Osteoblast (primary cell): Measurements from ENCODE around the gene OR4C6. TPM values are rescaled to one million over a fixed set of nuclear protein-coding genes. Genes with fewer than 3 reads are reported as not detected.

Source experiments
- DNase-seq: peaks from one replicate; pipeline ENCODE4 v3.0.0; 2011; ENCODE audit warnings: low spot score, mixed read lengths; ENCODE audit not compliant: insufficient read length; ENCODE audit errors: missing footprints
- H2AFZ ChIP-seq: 2 replicates; pipeline ENCODE4 v1.6.0; 2011; ENCODE audit warnings: mild to moderate bottlenecking, low read length
- H3K27ac ChIP-seq: 2 replicates; pipeline ENCODE4 v1.5.1; 2011; ENCODE audit warnings: mild to moderate bottlenecking, low read depth, low read length, moderate library complexity
- H3K27me3 ChIP-seq: 2 replicates; pipeline ENCODE4 v1.6.0; 2012; ENCODE audit warnings: mild to moderate bottlenecking, control low read depth, inconsistent platforms, low read length, moderate library complexity; ENCODE audit not compliant: insufficient read depth
- H3K36me3 ChIP-seq: 2 replicates; pipeline ENCODE4 v1.5.1; 2011; ENCODE audit warnings: mild to moderate bottlenecking, low read length, control low read depth, moderate library complexity; ENCODE audit not compliant: insufficient read depth
- H3K4me1 ChIP-seq: 2 replicates; pipeline ENCODE4 v1.5.1; 2011; ENCODE audit warnings: mild to moderate bottlenecking, low read length, control low read depth, moderate library complexity; ENCODE audit not compliant: insufficient read depth
- H3K4me2 ChIP-seq: 2 replicates; pipeline ENCODE4 v1.6.0; 2011; ENCODE audit warnings: mild to moderate bottlenecking, low read length; ENCODE audit not compliant: insufficient read depth
- H3K4me3 ChIP-seq: fragments of 200-600 bp; sonication (generic); 3 replicates; pipeline ENCODE4 v1.5.1; 2012; ENCODE audit warnings: mild to moderate bottlenecking, low read length, inconsistent platforms; ENCODE audit not compliant: insufficient read depth
- H3K79me2 ChIP-seq: 2 replicates; pipeline ENCODE4 v1.6.0; 2012; ENCODE audit warnings: mild to moderate bottlenecking, low read length, control low read depth, inconsistent platforms; ENCODE audit not compliant: insufficient read depth
- H3K9me3 ChIP-seq: 2 replicates; pipeline ENCODE4 v1.5.1; 2011; ENCODE audit warnings: low read depth, low read length, control low read depth
- H4K20me1 ChIP-seq: 2 replicates; pipeline ENCODE4 v1.6.0; 2012; ENCODE audit warnings: mild to moderate bottlenecking, low read length, control low read depth; ENCODE audit not compliant: insufficient read depth
- total RNA-seq: library from RNA; depleted of rRNA; stranded (reverse); fragments of >200 nt; gene quantifications from 2 replicates; pipeline ENCODE4 v1.2.3, GENCODE V29; 2012
- TF ChIP-seq, protein P1 (sequence below): IDR thresholded peaks from 2 replicates; pipeline ENCODE4 v1.5.1; 2011; ENCODE audit warnings: mild to moderate bottlenecking, low read depth, low read length, moderate library complexity; ENCODE audit errors: extremely low read depth

The OR4C6 gene
- total RNA-seq, 1 donor = not detected

DNA sequence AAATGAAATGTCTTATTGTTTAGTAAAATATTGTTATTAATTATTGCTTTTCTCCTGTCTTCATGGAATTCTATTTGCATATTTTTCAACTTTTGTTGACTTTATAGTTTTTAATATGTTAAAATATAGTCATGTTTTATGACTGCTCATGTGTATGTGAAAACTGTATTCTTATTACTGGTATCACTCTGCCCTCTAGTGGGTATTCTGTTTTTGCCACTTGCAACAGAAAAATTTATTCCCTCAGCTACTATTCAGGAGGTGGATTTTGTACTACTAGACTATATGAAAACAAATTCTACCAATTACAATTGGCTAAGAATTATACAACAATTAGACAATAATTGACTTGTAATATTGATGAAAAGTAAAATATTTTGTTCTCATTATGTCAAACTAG, 45.0 kb downstream of the OR4C6 start:
- H3K27me3 ChIP-seq = no peaks in the 10 kb centered on the region

DNA sequence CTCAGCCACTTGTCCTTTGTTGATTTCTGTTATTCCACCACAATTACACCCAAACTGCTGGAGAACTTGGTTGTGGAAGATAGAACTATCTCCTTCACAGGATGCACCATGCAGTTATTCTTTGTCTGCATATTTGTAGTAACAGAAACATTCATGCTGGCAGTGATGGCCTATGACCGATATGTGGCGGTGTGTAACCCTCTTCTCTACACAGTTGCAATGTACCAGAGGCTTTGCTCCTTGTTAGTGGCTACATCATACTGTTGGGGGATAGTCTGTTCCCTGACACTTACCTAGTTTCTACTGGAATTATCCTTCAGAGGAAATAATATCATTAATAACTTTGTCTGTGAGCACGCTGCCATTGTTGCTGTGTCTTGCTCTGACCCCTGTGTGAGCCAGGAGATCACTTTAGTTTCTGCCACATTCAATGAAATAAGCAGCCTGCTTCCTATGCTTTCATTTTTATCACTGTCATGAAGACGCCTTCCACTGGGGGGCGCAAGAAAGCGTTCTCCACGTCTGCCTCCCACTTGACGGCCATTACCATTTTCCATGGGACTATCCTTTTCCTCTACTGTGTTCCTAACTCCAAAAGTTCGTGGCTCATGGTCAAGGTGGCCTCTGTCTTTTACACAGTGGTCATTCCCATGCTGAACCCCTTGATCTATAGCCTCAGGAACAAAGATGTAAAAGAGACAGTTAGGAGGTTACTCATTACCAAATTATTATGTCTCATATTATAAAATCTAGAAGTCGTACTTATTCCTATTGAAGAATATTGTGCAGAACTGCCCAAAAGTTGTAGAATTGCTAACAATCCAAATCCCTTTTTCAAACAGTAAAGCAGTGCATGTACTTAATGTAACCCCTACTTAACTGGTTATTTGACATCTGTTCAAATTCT, 53.2 kb downstream of the OR4C6 start:
- Histone ChIP-seq H3K27me3 (no peaks in the 10 kb centered on the region), H3K27ac (no peak overlapping the region), H2AFZ (no peak overlapping the region), H3K36me3 (no peaks in the 10 kb centered on the region), H3K4me1 (no peaks in the 10 kb centered on the region), H3K4me2 (no peak overlapping the region), H3K4me3 (no peak overlapping the region), H3K9me3 (no peaks in the 10 kb centered on the region), H3K79me2 (no peaks in the 10 kb centered on the region), H4K20me1 (no peaks in the 10 kb centered on the region)
- TF ChIP-seq, protein P1, sequence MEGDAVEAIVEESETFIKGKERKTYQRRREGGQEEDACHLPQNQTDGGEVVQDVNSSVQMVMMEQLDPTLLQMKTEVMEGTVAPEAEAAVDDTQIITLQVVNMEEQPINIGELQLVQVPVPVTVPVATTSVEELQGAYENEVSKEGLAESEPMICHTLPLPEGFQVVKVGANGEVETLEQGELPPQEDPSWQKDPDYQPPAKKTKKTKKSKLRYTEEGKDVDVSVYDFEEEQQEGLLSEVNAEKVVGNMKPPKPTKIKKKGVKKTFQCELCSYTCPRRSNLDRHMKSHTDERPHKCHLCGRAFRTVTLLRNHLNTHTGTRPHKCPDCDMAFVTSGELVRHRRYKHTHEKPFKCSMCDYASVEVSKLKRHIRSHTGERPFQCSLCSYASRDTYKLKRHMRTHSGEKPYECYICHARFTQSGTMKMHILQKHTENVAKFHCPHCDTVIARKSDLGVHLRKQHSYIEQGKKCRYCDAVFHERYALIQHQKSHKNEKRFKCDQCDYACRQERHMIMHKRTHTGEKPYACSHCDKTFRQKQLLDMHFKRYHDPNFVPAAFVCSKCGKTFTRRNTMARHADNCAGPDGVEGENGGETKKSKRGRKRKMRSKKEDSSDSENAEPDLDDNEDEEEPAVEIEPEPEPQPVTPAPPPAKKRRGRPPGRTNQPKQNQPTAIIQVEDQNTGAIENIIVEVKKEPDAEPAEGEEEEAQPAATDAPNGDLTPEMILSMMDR = no peak
- no peak for DNase-seq

More for the DNA sequence above, 45.0 kb downstream of the OR4C6 start:
- no peak overlapping the region for H3K27ac ChIP-seq
- TF ChIP-seq, protein P1 = peak; percentile 53
- DNase-seq = no peak
- no peak overlapping the region for H3K4me3 ChIP-seq
- no peaks in the 10 kb centered on the region for H3K4me1 ChIP-seq
- H2AFZ ChIP-seq = no peak overlapping the region
- H3K9me3 ChIP-seq = peaks cover 4% of the 10 kb centered on the region
- H4K20me1 ChIP-seq = no peaks in the 10 kb centered on the region
- H3K4me2 ChIP-seq = no peak overlapping the region
- no peaks in the 10 kb centered on the region for H3K79me2 ChIP-seq
- no peaks in the 10 kb centered on the region for H3K36me3 ChIP-seq

Other genes with a start within 250 kb of the OR4C6 start
- not detected in 2 replicates for gene OR4C15, start 107.7 kb upstream of the OR4C6 start, total RNA-seq
- not detected in 2 replicates for gene OR4C16, start 90.1 kb upstream of the OR4C6 start, total RNA-seq
- not detected in 2 replicates for gene OR4C11, start 54.6 kb upstream of the OR4C6 start, total RNA-seq
- not detected in 2 replicates for gene OR4P4, start 27.1 kb upstream of the OR4C6 start, total RNA-seq
- gene OR4S2, start 13.9 kb upstream of the OR4C6 start, total RNA-seq = not detected in 2 replicates
- gene OR5D13, start 111.2 kb downstream of the OR4C6 start, total RNA-seq = not detected in 2 replicates
- not detected in 2 replicates for gene OR5D14, start 133.4 kb downstream of the OR4C6 start, total RNA-seq
- gene OR5L1, start 149.2 kb downstream of the OR4C6 start, total RNA-seq = not detected in 2 replicates
- not detected in 2 replicates for gene OR5D18, start 157.4 kb downstream of the OR4C6 start, total RNA-seq
- gene OR5L2, start 165.0 kb downstream of the OR4C6 start, total RNA-seq = not detected in 2 replicates
- not detected in 2 replicates for gene OR5D16, start 176.6 kb downstream of the OR4C6 start, total RNA-seq
- gene TRIM51, start 221.1 kb downstream of the OR4C6 start, total RNA-seq = not detected in 2 replicates